Esophagus muscularis mucosa (tissue), 4 donors: Measurements from ENCODE around the gene PSD4. TPM values are rescaled to one million over a fixed set of nuclear protein-coding genes. Genes with fewer than 3 reads are reported as not detected.

Experiments
- DNase-seq: peaks from one replicate; pipeline ENCODE4 v3.0.0-alpha.2; 2017; ENCODE audit errors: extremely low spot score
- H3K27ac ChIP-seq, 4 donors: fragments of 200-600 bp; sonication (generic); replicated peaks in 1 of 4; 1 replicate in 3 of 4; 2 replicates in 1 of 4; pipeline ENCODE4 v1.5.1; 2016 to 2019; ENCODE audit warnings: mild to moderate bottlenecking in 1 of 4
- H3K27me3 ChIP-seq, 4 donors: fragments of 200-600 bp; sonication (generic); one replicate each; pipeline versions ENCODE4 v1.5.1 to v1.6.0; 2016 to 2019
- H3K36me3 ChIP-seq, 4 donors: fragments of 200-600 bp; sonication (generic); one replicate each; pipeline ENCODE4 v1.5.1; 2016 to 2019
- H3K4me1 ChIP-seq, 4 donors: fragments of 200-600 bp; sonication (generic); one replicate each; pipeline ENCODE4 v1.5.1; 2016 to 2019
- H3K4me3 ChIP-seq, 4 donors: fragments of 200-600 bp; sonication (generic); 1 replicate in 2 of 4; 2 replicates in 2 of 4; pipeline ENCODE4 v1.5.1; 2016 to 2019; ENCODE audit warnings: mild to moderate bottlenecking in 4 of 4, moderate library complexity in 1 of 4
- H3K9me3 ChIP-seq, 4 donors: fragments of 200-600 bp; sonication (generic); 1 replicate in 3 of 4; 2 replicates in 1 of 4; pipeline ENCODE4 v1.5.1; 2016 to 2019
- CTCF ChIP-seq, 3 experiments: fragments of 200-600 bp in 2 of 3; fragments of 450-650 bp in 1 of 3; sonication (generic) in 2 of 3; IDR thresholded peaks; one replicate each; pipeline ENCODE4 v1.5.1; 2017 to 2019; ENCODE audit warnings: antibody characterized with exemption in 3 of 3, mild to moderate bottlenecking in 2 of 3, moderate library complexity in 1 of 3
- EP300 ChIP-seq: sonication (generic); formaldehyde crosslinking; IDR thresholded peaks from one replicate; pipeline ENCODE4 v1.6.1; 2017; ENCODE audit warnings: antibody characterized with exemption
- POLR2A ChIP-seq: fragments of 450-650 bp; IDR thresholded peaks from one replicate; pipeline ENCODE4 v1.6.1; 2017; ENCODE audit warnings: antibody characterized with exemption, moderate library complexity, mild to moderate bottlenecking, low read depth
- POLR2AphosphoS5 ChIP-seq, 2 donors: sonication (generic); formaldehyde crosslinking; IDR thresholded peaks; one replicate each; pipeline ENCODE4 v1.6.1; 2017; ENCODE audit warnings: antibody characterized with exemption in 2 of 2
- WGBS: methylation state at CpG from one replicate; pipeline ENCODE4 v1.1.5; 2018; 5-methylcytosine and 5-hydroxymethylcytosine counted together
- intact Hi-C: fragments of 100-400 bp; cut with DNase I; formaldehyde crosslinking; loops from one replicate; pipeline ENCODE4 v1.15.1; 2023
- total RNA-seq, 4 donors: library from RNA; depleted of rRNA; stranded (reverse); fragments of >200 nt; gene quantifications; one replicate each; pipeline versions ENCODE4 v1.1.0 to v1.2.1, GENCODE V29; 2016

PSD4 gene
- total RNA-seq, 4 donors from 2014 or later = 3.1 to 4.6 (median 3.6) TPM

GRCh38 chr2:113158884-113159553 is 14.8 kb upstream of the PSD4 start:
- Histone ChIP-seq H3K4me3 (no peak overlapping the region), H3K27me3 (peaks cover 0 to 42% (median 0%) of the 10 kb centered on the region in 4 donors), H3K4me1 (peaks cover 0 to 11% (median 2%) of the 10 kb centered on the region in 4 donors), H3K36me3 (no peaks in the 10 kb centered on the region), H3K9me3 (no peaks in the 10 kb centered on the region), H3K27ac (no peak overlapping the region)
- TF ChIP-seq POLR2A (no peak), POLR2AphosphoS5 (IDR thresholded peaks at IDR 0.05) (no peak), CTCF (IDR thresholded peaks at IDR 0.05) (no peak), EP300 (no peak)
- DNase-seq = no peak
- 76% methylated on average over 4 of the region's 4 CpGs for WGBS
- intact Hi-C loops = no loop called here

- TF ChIP-seq POLR2AphosphoS5 (IDR thresholded peaks at IDR 0.05) = no peak
- TF ChIP-seq EP300 = no peak
- no peak for TF ChIP-seq CTCF (IDR thresholded peaks at IDR 0.05)
- no peak for TF ChIP-seq POLR2A
- H3K9me3 ChIP-seq = no peaks in the 10 kb centered on the region
- 94% methylated on average over 1 of the region's 1 CpG for WGBS
- peaks cover 0 to 40% (median 0%) of the 10 kb centered on the region in 4 donors for H3K27me3 ChIP-seq
- DNase-seq = no peak
- intact Hi-C loops = no loop called here
- H3K27ac ChIP-seq = no peak overlapping the region
- H3K4me1 ChIP-seq = peaks cover 0 to 11% (median 2%) of the 10 kb centered on the region in 4 donors
- H3K36me3 ChIP-seq = no peaks in the 10 kb centered on the region
- no peak overlapping the region for H3K4me3 ChIP-seq
These were observed 13.5 kb upstream of the PSD4 start for GRCh38 chr2:113160248-113160647.

GRCh38 chr2:113160962-113161361 is 12.8 kb upstream of the PSD4 start:
- WGBS = 89% methylated on average over 5 of the region's 5 CpGs
- no peak overlapping the region for H3K4me3 ChIP-seq
- H3K36me3 ChIP-seq = no peaks in the 10 kb centered on the region
- H3K4me1 ChIP-seq = peaks cover 0 to 11% (median 2%) of the 10 kb centered on the region in 4 donors
- no peaks in the 10 kb centered on the region for H3K9me3 ChIP-seq
- DNase-seq = no peak
- H3K27ac ChIP-seq = no peak overlapping the region
- TF ChIP-seq POLR2AphosphoS5 (IDR thresholded peaks at IDR 0.05) (no peak), CTCF (IDR thresholded peaks at IDR 0.05) (no peak), POLR2A (no peak), EP300 (no peak)
- peaks cover 0 to 33% (median 0%) of the 10 kb centered on the region in 4 donors for H3K27me3 ChIP-seq
- intact Hi-C loops = no loop called here

GRCh38 chr2:113162173-113162572 is 11.6 kb upstream of the PSD4 start:
- no peaks in the 10 kb centered on the region for H3K9me3 ChIP-seq
- H3K27ac ChIP-seq = no peak overlapping the region
- H3K4me1 ChIP-seq = peaks cover 0 to 7% (median 2%) of the 10 kb centered on the region in 4 donors
- intact Hi-C loops = no loop called here
- no peak for TF ChIP-seq CTCF (IDR thresholded peaks at IDR 0.05)
- no peak for TF ChIP-seq POLR2A
- TF ChIP-seq EP300 = no peak
- TF ChIP-seq POLR2AphosphoS5 (IDR thresholded peaks at IDR 0.05) = no peak
- no peak overlapping the region for H3K4me3 ChIP-seq
- WGBS = 93% methylated on average over 10 of the region's 10 CpGs
- H3K36me3 ChIP-seq = no peaks in the 10 kb centered on the region
- peaks cover 0 to 21% (median 0%) of the 10 kb centered on the region in 4 donors for H3K27me3 ChIP-seq
- no peak for DNase-seq
